G401 (cell line): ENCODE results near the gene KCTD18. TPM values are rescaled to one million over a fixed set of nuclear protein-coding genes. Genes with fewer than 3 reads are reported as not detected.

Experiments used
- DNase-seq: peaks from one replicate; pipeline ENCODE4 v3.0.0-alpha.2; 2015; ENCODE audit warnings: low spot score
- in situ Hi-C: cut with HindIII; loops from 2 replicates; pipeline ENCODE4 v1.10.0; 2016; ENCODE audit warnings: low sequenced_read_pairs, mixed read lengths
- total RNA-seq: library from RNA; depleted of rRNA; stranded (reverse); fragments of >200 nt; shearing (Covaris generic); gene quantifications from 2 replicates; pipeline ENCODE4 v1.2.3, GENCODE V29; 2014; rRNA removed

The KCTD18 gene
- total RNA-seq, 1 experiment from 2014 or later, result 15.4 TPM

DNA sequence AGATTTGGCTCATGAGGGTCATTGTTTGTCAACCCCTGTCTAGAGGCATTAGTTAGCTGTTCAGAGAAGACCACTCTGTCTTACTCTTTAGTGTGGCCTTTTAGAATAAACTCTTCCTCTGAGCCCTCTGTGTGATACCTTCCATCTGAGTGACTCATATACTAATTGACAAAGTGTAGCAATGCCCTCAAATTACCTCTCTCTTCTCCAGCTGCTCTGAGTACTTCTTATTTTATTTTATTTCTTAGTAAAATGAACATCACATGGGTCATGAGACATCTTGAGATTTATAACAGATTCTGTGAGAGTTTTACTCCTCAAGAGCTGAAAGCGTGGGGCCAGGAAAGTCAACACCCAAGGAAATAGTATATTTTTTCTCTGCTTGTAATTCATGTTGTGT, 67.4 kb downstream of the KCTD18 start:
- in situ Hi-C loops, result no loop called here
- no peak for DNase-seq

DNA sequence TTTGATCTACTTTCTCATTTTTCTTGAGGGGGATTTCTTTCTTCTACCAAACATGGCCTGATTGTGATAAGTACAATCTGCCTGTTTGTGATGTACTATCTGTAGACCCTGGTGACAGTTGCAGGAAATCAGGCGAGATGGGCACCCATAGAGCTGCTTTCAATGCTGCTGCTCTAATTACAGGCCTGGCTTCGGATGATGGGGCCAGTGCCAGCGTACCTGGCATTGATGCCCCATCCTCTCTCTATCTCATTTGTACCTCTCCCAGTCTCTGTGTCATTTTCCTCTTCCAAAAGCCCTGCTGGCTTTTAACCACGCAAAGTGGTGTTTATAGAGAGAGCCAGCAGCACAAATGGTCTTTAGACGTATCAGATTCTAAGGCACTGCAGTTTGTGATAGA, 69.9 kb downstream of the KCTD18 start:
- DNase-seq, result peak; percentile 91
- in situ Hi-C loops, result no loop called here

Other genes starting within 250 kb of the KCTD18 start
- gene SPATS2L, start 203.4 kb downstream of the KCTD18 start, total RNA-seq, result not detected in 2 replicates
- gene SGO2, start 16.1 kb upstream of the KCTD18 start, total RNA-seq, result 2.6 and 8.6 TPM in 2 replicates
- gene AOX1, start 75.9 kb upstream of the KCTD18 start, total RNA-seq, result not detected in 2 replicates